AG09319 (cell line): Measurements from ENCODE around the gene CHN2.
"Not testable (repeated sequence)": the region's sequence is repeated elsewhere in the genome, so short reads cannot be mapped to it uniquely, and the experiment has no call there.

Experiments
- DNase-seq: peaks from one replicate; pipeline ENCODE4 v3.0.0-alpha.2; 2010; ENCODE audit warnings: low read depth; ENCODE audit errors: extremely low read depth
- CTCF ChIP-seq: IDR thresholded peaks from 2 replicates; pipeline ENCODE4 v1.5.1; 2011; ENCODE audit warnings: low read depth, mild to moderate bottlenecking, inconsistent platforms, low read length, moderate library complexity

Gene CHN2

GRCh38 chr7:29516491-29516890 lies 321.9 kb downstream of the CHN2 start:
- TF ChIP-seq CTCF, result no peak

GRCh38 chr7:29518616-29519015 lies 324.0 kb downstream of the CHN2 start:
- no peak for DNase-seq
- no peak for TF ChIP-seq CTCF

More at GRCh38 chr7:29516491-29516890, 321.9 kb downstream of the CHN2 start:
- no peak for DNase-seq

GRCh38 chr7:29523728-29524127 lies 329.2 kb downstream of the CHN2 start:
- no peak for DNase-seq

GRCh38 chr7:29527505-29528108 lies 333.0 kb downstream of the CHN2 start:
- TF ChIP-seq CTCF, result no peak
- DNase-seq, result no peak

More at GRCh38 chr7:29523728-29524127, 329.2 kb downstream of the CHN2 start:
- no peak for TF ChIP-seq CTCF

- not testable (repeated sequence) for DNase-seq
These were observed 334.0 kb downstream of the CHN2 start for GRCh38 chr7:29528526-29528925.
